Measurements from ENCODE around the gene C4orf50. TPM values are rescaled to one million over a fixed set of nuclear protein-coding genes. Genes with fewer than 3 reads are reported as not detected.

The C4orf50 gene
- total RNA-seq, 1 experiment from 2014 or later, result not detected

DNA sequence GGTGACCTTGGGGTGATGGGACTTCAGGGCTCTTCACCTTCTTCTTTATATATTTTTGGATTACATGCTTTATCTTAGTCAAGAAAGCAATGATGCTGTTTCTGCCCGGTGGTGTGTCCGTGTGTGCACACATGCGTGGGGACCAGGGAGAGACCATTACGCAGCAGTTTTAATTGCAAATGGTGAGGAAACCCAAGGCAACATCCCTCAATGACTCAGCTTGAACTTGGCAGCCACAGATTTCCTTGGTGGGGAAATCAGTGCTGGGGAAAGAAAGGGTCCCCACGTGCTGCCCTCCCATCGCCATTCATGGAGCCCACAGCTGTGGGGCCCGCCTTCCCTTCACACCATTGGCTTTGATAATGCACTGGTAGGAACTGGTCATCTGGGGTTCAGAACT lies 46.2 kb upstream of the C4orf50 start:
- CTCF ChIA-PET, result no interaction called here
- POLR2A ChIA-PET (ENCODE audit: unreplicated experiment), result no interaction called here

DNA sequence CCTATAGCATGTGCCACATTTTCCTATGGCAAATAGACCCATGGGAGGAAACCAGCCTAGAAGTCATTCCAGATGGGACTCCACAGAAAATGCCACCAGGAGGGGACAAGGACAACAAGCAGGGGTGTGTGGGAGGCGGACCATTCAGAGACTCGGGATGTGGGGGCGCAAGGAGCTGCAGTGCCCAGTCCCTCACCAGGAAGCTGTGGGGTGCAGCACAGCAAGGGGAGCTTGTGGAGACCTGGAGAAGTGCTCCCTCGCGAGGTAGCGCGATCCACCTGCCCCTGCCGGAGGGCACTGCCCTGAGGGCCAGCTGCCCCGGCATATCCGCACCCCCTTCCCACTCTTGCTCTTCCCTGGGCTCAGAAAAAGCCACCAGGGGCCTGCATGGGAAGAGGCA lies 45.5 kb upstream of the C4orf50 start:
- no peaks in the 10 kb centered on the region for H3F3A ChIP-seq (ENCODE audit: insufficient read depth, low read depth)
- H2AFZ ChIP-seq, result no peak overlapping the region
- H3K27ac ChIP-seq, result no peak overlapping the region
- H3K79me2 ChIP-seq (ENCODE audit: low read depth), result no peaks in the 10 kb centered on the region
- H3K9me3 ChIP-seq (ENCODE audit: insufficient read depth, low read depth), result no peaks in the 10 kb centered on the region
- intact Hi-C loops (cut with micrococcal nuclease; ENCODE audit: unreplicated experiment), result no loop called here
- no peak for TF ChIP-seq EZH2 (IDR thresholded peaks at IDR 0.05; ENCODE audit: low read depth)
- no peak for TF ChIP-seq CTCF (conservative IDR thresholded peaks at IDR 0.05)
- no peaks in the 10 kb centered on the region for H3K4me1 ChIP-seq (replicated peaks; ENCODE audit: insufficient read depth)
- no peaks in the 10 kb centered on the region for H3K9me2 ChIP-seq (ENCODE audit: insufficient read depth)
- POLR2A ChIA-PET (ENCODE audit: unreplicated experiment), result no interaction called here
- no peak overlapping the region for H3K4me3 ChIP-seq
- H3K4me2 ChIP-seq, result no peak overlapping the region
- H3K36me3 ChIP-seq (ENCODE audit: low read depth), result no peaks in the 10 kb centered on the region
- BruUV-seq (replicated peaks), result no TSS peak
- CTCF ChIA-PET, result no interaction called here
- H3K27me3 ChIP-seq (ENCODE audit: insufficient read depth, low read depth), result peaks cover 29% of the 10 kb centered on the region
- DNase-seq, result no peak
- no peaks in the 10 kb centered on the region for H4K20me1 ChIP-seq (ENCODE audit: insufficient read depth)

More for the DNA sequence above, 46.2 kb upstream of the C4orf50 start:
- H3K9me3 ChIP-seq (ENCODE audit: insufficient read depth, low read depth), result no peaks in the 10 kb centered on the region
- no peak for DNase-seq
- H3K79me2 ChIP-seq (ENCODE audit: low read depth), result no peaks in the 10 kb centered on the region
- H3K27ac ChIP-seq, result no peak overlapping the region
- no peaks in the 10 kb centered on the region for H4K20me1 ChIP-seq (ENCODE audit: insufficient read depth)
- no peak overlapping the region for H3K4me2 ChIP-seq
- no peaks in the 10 kb centered on the region for H3K4me1 ChIP-seq (replicated peaks; ENCODE audit: insufficient read depth)
- intact Hi-C loops (cut with micrococcal nuclease; ENCODE audit: unreplicated experiment), result no loop called here
- H3K27me3 ChIP-seq (ENCODE audit: insufficient read depth, low read depth), result peaks cover 33% of the 10 kb centered on the region
- no peak for TF ChIP-seq EZH2 (IDR thresholded peaks at IDR 0.05; ENCODE audit: low read depth)
- no peak for TF ChIP-seq CTCF (conservative IDR thresholded peaks at IDR 0.05)
- H2AFZ ChIP-seq, result no peak overlapping the region
- H3F3A ChIP-seq (ENCODE audit: insufficient read depth, low read depth), result no peaks in the 10 kb centered on the region
- no peaks in the 10 kb centered on the region for H3K36me3 ChIP-seq (ENCODE audit: low read depth)
- H3K4me3 ChIP-seq, result no peak overlapping the region
- no peaks in the 10 kb centered on the region for H3K9me2 ChIP-seq (ENCODE audit: insufficient read depth)
- BruUV-seq (replicated peaks), result no TSS peak

GRCh38 chr4:6062133-6062532 lies 43.9 kb upstream of the C4orf50 start:
- no peak overlapping the region for H2AFZ ChIP-seq
- no TSS peak for BruUV-seq (replicated peaks)
- no peak for DNase-seq
- POLR2A ChIA-PET (ENCODE audit: unreplicated experiment), result no interaction called here
- no peak overlapping the region for H3K4me3 ChIP-seq
- no peak overlapping the region for H3K4me2 ChIP-seq
- H3K36me3 ChIP-seq (ENCODE audit: low read depth), result no peaks in the 10 kb centered on the region
- CTCF ChIA-PET, result no interaction called here
- H3K79me2 ChIP-seq (ENCODE audit: low read depth), result no peaks in the 10 kb centered on the region
- peaks cover 23% of the 10 kb centered on the region for H3K27me3 ChIP-seq (ENCODE audit: insufficient read depth, low read depth)
- no peaks in the 10 kb centered on the region for H4K20me1 ChIP-seq (ENCODE audit: insufficient read depth)
- H3K27ac ChIP-seq, result no peak overlapping the region
- no peaks in the 10 kb centered on the region for H3K9me3 ChIP-seq (ENCODE audit: insufficient read depth, low read depth)
- intact Hi-C loops (cut with micrococcal nuclease; ENCODE audit: unreplicated experiment), result no loop called here
- H3K4me1 ChIP-seq (replicated peaks; ENCODE audit: insufficient read depth), result no peaks in the 10 kb centered on the region
- TF ChIP-seq CTCF (conservative IDR thresholded peaks at IDR 0.05), result no peak
- no peak for TF ChIP-seq EZH2 (IDR thresholded peaks at IDR 0.05; ENCODE audit: low read depth)
- H3K9me2 ChIP-seq (ENCODE audit: insufficient read depth), result no peaks in the 10 kb centered on the region
- no peaks in the 10 kb centered on the region for H3F3A ChIP-seq (ENCODE audit: insufficient read depth, low read depth)

Measured in PC-9 (cell line).